RPMI8226 (cell line): Measurements from ENCODE around the gene GTF3C4.

Source experiments
- DNase-seq: peaks from one replicate; pipeline ENCODE4 v3.0.0-alpha.2; 2015

Gene GTF3C4

GRCh38 chr9:132648283-132648682, 22.0 kb upstream of the GTF3C4 start:
- no peak for DNase-seq

GRCh38 chr9:132648685-132649084, 21.6 kb upstream of the GTF3C4 start:
- DNase-seq = no peak

GRCh38 chr9:132651259-132651658, 19.0 kb upstream of the GTF3C4 start:
- DNase-seq = peak; percentile 41

- DNase-seq = no peak
Measured at GRCh38 chr9:132656299-132656698, 14.0 kb upstream of the GTF3C4 start.

GRCh38 chr9:132662152-132662945, 7.9 kb upstream of the GTF3C4 start:
- peak; percentile 13 for DNase-seq

- DNase-seq = no peak
Measured at GRCh38 chr9:132663117-132663516, 7.1 kb upstream of the GTF3C4 start.

- DNase-seq = no peak
Measured at GRCh38 chr9:132663851-132664250, 6.4 kb upstream of the GTF3C4 start.

GRCh38 chr9:132669319-132669697, 956 bp upstream of the GTF3C4 start:
- DNase-seq = no peak

- DNase-seq = peak; percentile 94
Measured at GRCh38 chr9:132669698-132670456, 387 bp upstream of the GTF3C4 start, which contains the start of gene DDX31. Gene DDX31 (minus strand): TSS chr9:132669983. CDS start chr9:132669934, 49 bp downstream.

- DNase-seq = no peak
Measured at GRCh38 chr9:132671620-132672412, 1.6 kb downstream of the GTF3C4 start.

- DNase-seq = no peak
Measured at GRCh38 chr9:132672413-132672690, 2.1 kb downstream of the GTF3C4 start.

GRCh38 chr9:132673355-132673754, 3.1 kb downstream of the GTF3C4 start:
- DNase-seq = peak; percentile 30

GRCh38 chr9:132674485-132674884, 4.2 kb downstream of the GTF3C4 start:
- no peak for DNase-seq

GRCh38 chr9:132677976-132678375, 7.7 kb downstream of the GTF3C4 start:
- DNase-seq = no peak

GRCh38 chr9:132679946-132680625, 9.8 kb downstream of the GTF3C4 start:
- no peak for DNase-seq

- no peak for DNase-seq
Measured at GRCh38 chr9:132681561-132681960, 11.3 kb downstream of the GTF3C4 start.

GRCh38 chr9:132683873-132684272, 13.6 kb downstream of the GTF3C4 start:
- no peak for DNase-seq

GRCh38 chr9:132690696-132691095, 20.4 kb downstream of the GTF3C4 start:
- DNase-seq = no peak

GRCh38 chr9:132694144-132694543, 23.9 kb downstream of the GTF3C4 start:
- DNase-seq = peak; percentile 32

- no peak for DNase-seq
Measured at GRCh38 chr9:132697230-132697629, 27.0 kb downstream of the GTF3C4 start.

- DNase-seq = no peak
Measured at GRCh38 chr9:132698989-132699388, 28.7 kb downstream of the GTF3C4 start.

GRCh38 chr9:132699956-132700355, 29.7 kb downstream of the GTF3C4 start:
- no peak for DNase-seq

GRCh38 chr9:132702254-132702653, 32.0 kb downstream of the GTF3C4 start:
- DNase-seq = no peak
